CD8-positive, alpha-beta memory T cell (primary cell): ENCODE results near the gene PALD1. TPM values are rescaled to one million over a fixed set of nuclear protein-coding genes. Genes with fewer than 3 reads are reported as not detected.
A peak's percentile ranks its signal among the peaks of the same experiment; 100 is the strongest.

Source experiments
- CTCF ChIA-PET: fragments of 350-600 bp; sonication (Branson Sonifier 250); formaldehyde crosslinking; loops from one replicate; lab custom pipeline; 2021; ENCODE audit warnings: antibody characterized with exemption; lab: Charles Lee
- POLR2A ChIA-PET: fragments of 350-600 bp; sonication (Branson Sonifier 250); formaldehyde crosslinking; loops from one replicate; lab custom pipeline; 2021; ENCODE audit warnings: antibody characterized with exemption; lab: Charles Lee
- DNase-seq, 5 donors: peaks; one replicate each; pipeline versions ENCODE4 v3.0.0 to v3.0.0-alpha.2; 2020 to 2022; ENCODE audit warnings: mixed read lengths in 1 of 5
- H3K27ac ChIP-seq: one replicate; pipeline ENCODE4 v1.7.0; 2013; ENCODE audit warnings: low read depth, mild to moderate bottlenecking, low read length, moderate library complexity
- H3K27me3 ChIP-seq: 2 replicates; pipeline ENCODE4 v1.7.0; 2013; ENCODE audit warnings: low read length, mild to moderate bottlenecking; ENCODE audit not compliant: insufficient read depth, poor library complexity, severe bottlenecking
- H3K36me3 ChIP-seq: 2 replicates; pipeline ENCODE4 v1.7.0; 2013; ENCODE audit warnings: mild to moderate bottlenecking, low read length, moderate library complexity; ENCODE audit not compliant: insufficient read depth
- H3K4me1 ChIP-seq: 2 replicates; pipeline ENCODE4 v1.7.0; 2013; ENCODE audit warnings: mild to moderate bottlenecking, low read length, moderate library complexity; ENCODE audit not compliant: insufficient read depth
- H3K4me3 ChIP-seq: 2 replicates; pipeline ENCODE4 v1.7.0; 2013; ENCODE audit warnings: mild to moderate bottlenecking, low read length
- H3K9me3 ChIP-seq: 2 replicates; pipeline ENCODE4 v1.7.0; 2013; ENCODE audit warnings: mild to moderate bottlenecking, low read length
- H3K27ac Mint-ChIP-seq, 8 donors: one replicate each; pipeline ENCODE4 v1.8.0; 2020 to 2021; ENCODE audit warnings: mixed read lengths in 8 of 8, mild to moderate bottlenecking in 6 of 8, inconsistent platforms in 3 of 8, moderate library complexity in 3 of 8
- H3K27me3 Mint-ChIP-seq, 2 donors: one replicate each; pipeline ENCODE4 v1.8.0; 2020 to 2021; ENCODE audit warnings: mixed read lengths in 2 of 2, mild to moderate bottlenecking in 1 of 2, moderate library complexity in 1 of 2
- H3K36me3 Mint-ChIP-seq, 3 donors: one replicate each; pipeline ENCODE4 v1.8.0; 2020 to 2021; ENCODE audit warnings: mixed read lengths in 3 of 3, inconsistent platforms in 1 of 3, mild to moderate bottlenecking in 1 of 3
- H3K4me1 Mint-ChIP-seq, 3 donors: one replicate each; pipeline ENCODE4 v1.8.0; 2020 to 2021; ENCODE audit warnings: mixed read lengths in 3 of 3, inconsistent platforms in 1 of 3, mild to moderate bottlenecking in 1 of 3
- H3K4me3 Mint-ChIP-seq, 7 donors: one replicate each; pipeline ENCODE4 v1.8.0; 2020 to 2021; ENCODE audit warnings: mixed read lengths in 7 of 7, mild to moderate bottlenecking in 6 of 7, moderate library complexity in 4 of 7, inconsistent platforms in 2 of 7
- H3K9me3 Mint-ChIP-seq, 5 donors: one replicate each; pipeline ENCODE4 v1.8.0; 2020 to 2022; ENCODE audit warnings: mixed read lengths in 5 of 5, mild to moderate bottlenecking in 3 of 5, moderate library complexity in 2 of 5, inconsistent platforms in 1 of 5
- polyA plus RNA-seq: library from polyadenylated mRNA; unstranded; fragments of 300-500 nt; fragmentation: Illumina TruSeq; gene quantifications from one replicate; pipeline ENCODE4 v1.2.3, GENCODE V29; 2021
- total RNA-seq, 2 experiments: library from RNA; stranded (reverse); gene quantifications; one replicate each; pipeline ENCODE4 v1.2.3, GENCODE V29; 2021

PALD1 gene
- total and polyA plus RNA-seq, 3 experiments from 2014 or later, result 0.20 to 0.29 TPM; not detected in 1

DNA sequence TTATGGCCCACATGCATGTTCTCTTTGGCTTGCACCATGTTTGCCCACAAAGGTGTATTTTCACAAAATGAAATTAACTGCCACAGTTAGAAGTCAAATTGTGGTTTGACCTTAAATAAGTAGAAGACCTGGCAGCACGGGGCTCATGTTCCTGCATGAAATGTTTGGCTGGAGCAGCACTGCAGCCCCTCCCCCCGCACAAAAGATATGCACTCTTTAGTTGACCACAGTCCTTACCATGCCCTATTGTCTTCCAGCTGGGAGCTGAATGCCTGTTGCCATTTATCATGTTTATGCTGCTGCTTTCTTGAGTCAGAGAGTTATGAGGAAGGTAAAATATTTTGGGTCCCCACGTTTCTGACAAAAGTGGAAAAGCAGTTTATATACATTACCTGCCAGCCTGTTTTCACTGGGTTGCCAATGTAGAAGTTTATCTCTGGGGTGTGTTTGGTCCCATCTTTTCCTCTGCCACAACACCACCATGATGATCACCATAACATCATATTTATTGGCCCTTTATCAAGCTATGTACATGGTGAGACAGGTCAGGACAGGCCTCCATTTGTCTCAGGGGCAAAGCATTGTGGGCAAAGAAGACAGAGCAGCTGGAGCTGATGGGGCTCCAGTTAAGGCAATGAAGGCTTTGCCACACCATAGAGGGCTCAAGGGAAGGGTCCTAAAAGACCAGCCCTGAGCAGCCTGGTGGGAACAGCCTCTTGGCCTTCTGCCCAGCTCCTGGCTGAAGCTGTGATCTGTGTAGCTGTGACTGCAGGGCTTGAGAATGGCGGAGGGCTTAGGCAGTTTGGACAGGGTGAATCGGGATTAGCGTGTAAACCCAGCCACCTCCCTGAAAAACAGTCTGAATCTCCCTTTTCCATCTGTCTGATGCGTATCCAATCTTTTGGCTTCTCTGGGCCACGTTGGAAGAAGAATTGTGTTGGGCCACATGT is 118.6 kb downstream of the PALD1 start:
- POLR2A ChIA-PET, result interaction anchor here (1.0 kb wide), 1 partner anchor 15 kb away, joined by 3 read pairs; no protein-coding TSS in a partner anchor
- Mint-ChIP-seq H3K4me3 (peak overlapping the region; percentile 61 to 100 (median 71)), H3K4me1 (peaks cover 65 to 96% (median 71%) of the 10 kb centered on the region in 3 donors), H3K36me3 (peaks cover 21 to 62% (median 41%) of the 10 kb centered on the region in 3 donors), H3K9me3 (no peaks in the 10 kb centered on the region), H3K27me3 (peaks cover 0 to 1% of the 10 kb centered on the region in 2 donors), H3K27ac (peak overlapping the region; percentile 29 to 94 (median 74))
- DNase-seq, result no peak
- Histone ChIP-seq H3K4me3 (no peak overlapping the region), H3K9me3 (no peaks in the 10 kb centered on the region), H3K4me1 (peaks cover 65% of the 10 kb centered on the region), H3K27me3 (no peaks in the 10 kb centered on the region), H3K27ac (no peak overlapping the region), H3K36me3 (peaks cover 28% of the 10 kb centered on the region)
- CTCF ChIA-PET, result interaction anchor here (0.7 to 1.4 kb wide), 3 partner anchors 15 to 47 kb away, joined by 3 to 6 read pairs (median 3); no protein-coding TSS in a partner anchor

DNA sequence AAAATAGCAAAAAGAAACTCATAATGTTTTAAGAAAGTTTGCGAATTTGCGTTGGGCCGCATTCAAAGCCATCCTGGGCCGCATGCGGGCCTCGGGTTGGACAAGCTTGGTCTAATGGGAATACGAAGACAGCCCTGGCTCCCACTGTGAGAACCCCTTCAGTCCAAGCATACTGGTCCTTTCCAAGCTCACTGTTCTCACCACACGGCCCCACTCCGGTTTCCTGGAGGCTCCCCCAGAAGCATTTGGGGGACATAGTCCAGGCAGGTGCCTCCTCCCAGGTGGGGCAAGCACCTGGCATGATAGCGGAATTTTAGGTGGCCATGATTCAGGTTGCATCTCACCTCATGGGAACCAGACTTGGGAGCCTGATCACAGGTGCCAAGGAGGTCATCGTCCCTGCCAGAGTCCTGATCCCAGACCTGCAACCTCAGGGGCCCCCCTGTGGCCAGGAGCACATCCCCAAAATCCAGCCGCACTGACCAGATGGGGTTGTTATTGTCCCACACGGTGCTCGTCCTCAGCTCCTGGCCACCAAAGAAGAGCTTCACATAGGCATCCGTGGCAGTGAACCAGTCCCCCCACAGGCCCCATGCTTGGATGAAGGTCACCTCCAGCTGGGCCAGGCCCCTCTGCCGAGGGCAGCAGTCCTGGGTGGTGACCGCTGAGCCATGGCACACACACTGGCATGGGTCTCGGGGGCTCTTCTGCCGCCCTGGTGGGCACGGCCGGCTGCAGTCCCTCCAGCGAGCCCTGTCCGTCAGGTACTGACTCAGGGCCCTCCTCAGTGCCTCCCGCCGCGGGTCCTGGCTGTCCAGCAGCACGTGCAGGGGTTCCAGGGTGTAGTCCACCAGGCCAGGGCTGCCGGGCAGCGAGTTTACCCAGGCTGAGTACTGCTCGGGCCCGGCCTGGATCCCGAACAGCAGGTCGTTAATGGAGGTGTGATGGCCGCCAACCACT is 119.6 kb downstream of the PALD1 start:
- peaks cover 0 to 1% of the 10 kb centered on the region in 2 donors for H3K27me3 Mint-ChIP-seq
- peaks cover 21 to 64% (median 45%) of the 10 kb centered on the region in 3 donors for H3K36me3 Mint-ChIP-seq
- POLR2A ChIA-PET, result interaction anchor here (1.0 kb wide), 1 partner anchor 16 kb away, joined by 3 read pairs; no protein-coding TSS in a partner anchor

DNA sequence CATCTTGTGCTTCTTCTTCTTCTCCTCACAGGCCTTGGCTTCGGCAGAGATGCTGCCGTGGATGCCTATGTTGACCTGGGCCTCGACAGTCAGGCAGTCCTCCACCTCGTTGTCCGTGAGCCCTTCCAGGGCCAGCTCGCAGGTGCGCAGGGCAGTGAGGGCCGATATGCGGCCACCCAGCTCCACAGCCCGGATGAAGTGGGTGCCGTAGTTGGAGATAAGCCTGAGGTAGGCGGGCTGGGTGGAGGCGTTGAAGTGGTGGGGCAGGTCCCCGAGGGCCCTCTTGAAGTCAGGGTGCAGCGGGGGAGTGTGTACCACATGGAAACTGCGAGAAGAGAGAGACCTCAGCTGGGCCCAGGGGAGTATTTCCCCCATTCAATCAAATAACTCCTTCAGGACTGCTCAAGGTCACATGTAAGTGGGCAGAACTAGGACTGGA is 120.3 kb downstream of the PALD1 start:
- Mint-ChIP-seq H3K4me1 (peaks cover 72 to 95% (median 74%) of the 10 kb centered on the region in 3 donors), H3K36me3 (peaks cover 21 to 64% (median 45%) of the 10 kb centered on the region in 3 donors), H3K27me3 (peaks cover 0 to 1% of the 10 kb centered on the region in 2 donors), H3K27ac (peak overlapping the region; percentile 23 to 94 (median 79)), H3K4me3 (peak overlapping the region; percentile 62 to 100 (median 99)), H3K9me3 (peaks cover 0 to 3% (median 0%) of the 10 kb centered on the region in 5 donors)
- Histone ChIP-seq H3K4me1 (peaks cover 78% of the 10 kb centered on the region), H3K27me3 (no peaks in the 10 kb centered on the region), H3K9me3 (no peaks in the 10 kb centered on the region), H3K27ac (peak overlapping the region; percentile 3), H3K4me3 (no peak overlapping the region), H3K36me3 (peaks cover 28% of the 10 kb centered on the region)
- no peak for DNase-seq
- POLR2A ChIA-PET, result no interaction called here
- CTCF ChIA-PET, result interaction anchor here (1.0 kb wide), 1 partner anchor 50 kb away, joined by 4 read pairs; no protein-coding TSS in a partner anchor

More for the DNA sequence above, 119.6 kb downstream of the PALD1 start:
- Histone ChIP-seq H3K4me3 (no peak overlapping the region), H3K36me3 (peaks cover 28% of the 10 kb centered on the region), H3K27me3 (no peaks in the 10 kb centered on the region), H3K4me1 (peaks cover 71% of the 10 kb centered on the region), H3K27ac (peak overlapping the region; percentile 3), H3K9me3 (no peaks in the 10 kb centered on the region)
- peak overlapping the region in 6 of 8 donors; percentile 20 to 94 (median 74) for H3K27ac Mint-ChIP-seq
- peaks cover 65 to 95% (median 71%) of the 10 kb centered on the region in 3 donors for H3K4me1 Mint-ChIP-seq
- no peak for DNase-seq
- H3K9me3 Mint-ChIP-seq, result peaks cover 0 to 3% (median 0%) of the 10 kb centered on the region in 5 donors
- CTCF ChIA-PET, result interaction anchor here (0.8 to 1.4 kb wide), 3 partner anchors 16 to 49 kb away, joined by 3 to 6 read pairs (median 4); no protein-coding TSS in a partner anchor
- peak overlapping the region; percentile 64 to 100 (median 99) for H3K4me3 Mint-ChIP-seq

DNA sequence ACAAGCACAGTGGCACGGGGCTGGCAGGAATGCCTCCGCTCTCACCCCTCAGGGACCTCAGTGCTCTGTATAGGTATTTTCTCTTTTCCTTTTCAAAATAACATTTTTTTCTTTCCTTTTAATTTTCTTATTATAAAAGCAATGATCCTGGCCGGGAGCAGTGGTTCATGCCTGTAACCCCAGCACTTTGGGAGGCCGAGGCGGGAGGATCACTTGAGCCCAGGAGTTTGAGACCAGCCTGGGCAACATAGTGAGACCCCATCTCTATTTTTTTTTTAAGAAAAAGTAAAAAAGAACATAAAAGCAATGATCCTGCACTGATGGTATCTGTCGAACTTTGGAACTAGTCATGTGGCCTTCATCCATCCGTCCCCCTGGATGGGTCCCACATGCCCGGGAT is 120.8 kb downstream of the PALD1 start:
- peaks cover 0 to 1% of the 10 kb centered on the region in 2 donors for H3K27me3 Mint-ChIP-seq
- peak overlapping the region; percentile 67 to 97 (median 89) for H3K27ac Mint-ChIP-seq
- peak overlapping the region; percentile 94 to 100 (median 99) for H3K4me3 Mint-ChIP-seq
- ChIA-PET CTCF (interaction anchor here (1.0 kb wide), 1 partner anchor 50 kb away, joined by 4 read pairs; no protein-coding TSS in a partner anchor), POLR2A (no interaction called here)
- no peak for DNase-seq
- Histone ChIP-seq H3K4me3 (peak overlapping the region; percentile 66), H3K27me3 (no peaks in the 10 kb centered on the region), H3K9me3 (no peaks in the 10 kb centered on the region), H3K36me3 (peaks cover 28% of the 10 kb centered on the region), H3K27ac (peak overlapping the region; percentile 30), H3K4me1 (peaks cover 82% of the 10 kb centered on the region)
- H3K4me1 Mint-ChIP-seq, result peaks cover 74 to 95% (median 77%) of the 10 kb centered on the region in 3 donors
- H3K36me3 Mint-ChIP-seq, result peaks cover 21 to 64% (median 45%) of the 10 kb centered on the region in 3 donors
- H3K9me3 Mint-ChIP-seq, result peaks cover 0 to 3% (median 0%) of the 10 kb centered on the region in 5 donors

DNA sequence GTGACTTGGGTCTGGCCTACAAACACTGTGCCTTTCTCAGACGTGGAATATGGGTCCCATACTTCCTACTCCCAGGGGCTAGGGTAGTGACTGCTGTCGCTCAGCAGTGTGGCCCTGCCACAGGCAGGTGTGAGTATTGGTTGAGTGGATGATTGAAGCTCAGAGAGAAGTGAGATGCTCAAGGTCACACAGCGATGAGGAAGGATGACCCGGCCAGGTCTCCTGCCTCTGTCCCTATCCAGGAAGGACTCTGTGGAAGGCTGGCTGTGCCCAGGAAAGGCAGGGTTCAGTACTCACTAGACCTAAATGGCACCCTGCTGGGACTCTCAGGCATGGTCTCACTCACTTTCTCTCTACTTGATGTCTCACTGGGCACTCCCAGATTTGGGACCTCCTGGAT is 121.2 kb downstream of the PALD1 start:
- Mint-ChIP-seq H3K4me1 (peaks cover 72 to 93% (median 74%) of the 10 kb centered on the region in 3 donors), H3K27me3 (peaks cover 0 to 1% of the 10 kb centered on the region in 2 donors), H3K36me3 (peaks cover 21 to 64% (median 45%) of the 10 kb centered on the region in 3 donors), H3K27ac (peak overlapping the region; percentile 60 to 97 (median 86)), H3K9me3 (peaks cover 0 to 3% (median 0%) of the 10 kb centered on the region in 5 donors), H3K4me3 (peak overlapping the region; percentile 94 to 100 (median 99))
- H3K27me3 ChIP-seq, result no peaks in the 10 kb centered on the region
- peak overlapping the region; percentile 30 for H3K27ac ChIP-seq
- H3K4me1 ChIP-seq, result peaks cover 80% of the 10 kb centered on the region
- peak overlapping the region; percentile 66 for H3K4me3 ChIP-seq
- CTCF ChIA-PET, result interaction anchor here (1.6 kb wide), 1 partner anchor 40 kb away, joined by 4 read pairs; no protein-coding TSS in a partner anchor
- DNase-seq, result no peak
- peaks cover 28% of the 10 kb centered on the region for H3K36me3 ChIP-seq
- POLR2A ChIA-PET, result no interaction called here
- no peaks in the 10 kb centered on the region for H3K9me3 ChIP-seq

DNA sequence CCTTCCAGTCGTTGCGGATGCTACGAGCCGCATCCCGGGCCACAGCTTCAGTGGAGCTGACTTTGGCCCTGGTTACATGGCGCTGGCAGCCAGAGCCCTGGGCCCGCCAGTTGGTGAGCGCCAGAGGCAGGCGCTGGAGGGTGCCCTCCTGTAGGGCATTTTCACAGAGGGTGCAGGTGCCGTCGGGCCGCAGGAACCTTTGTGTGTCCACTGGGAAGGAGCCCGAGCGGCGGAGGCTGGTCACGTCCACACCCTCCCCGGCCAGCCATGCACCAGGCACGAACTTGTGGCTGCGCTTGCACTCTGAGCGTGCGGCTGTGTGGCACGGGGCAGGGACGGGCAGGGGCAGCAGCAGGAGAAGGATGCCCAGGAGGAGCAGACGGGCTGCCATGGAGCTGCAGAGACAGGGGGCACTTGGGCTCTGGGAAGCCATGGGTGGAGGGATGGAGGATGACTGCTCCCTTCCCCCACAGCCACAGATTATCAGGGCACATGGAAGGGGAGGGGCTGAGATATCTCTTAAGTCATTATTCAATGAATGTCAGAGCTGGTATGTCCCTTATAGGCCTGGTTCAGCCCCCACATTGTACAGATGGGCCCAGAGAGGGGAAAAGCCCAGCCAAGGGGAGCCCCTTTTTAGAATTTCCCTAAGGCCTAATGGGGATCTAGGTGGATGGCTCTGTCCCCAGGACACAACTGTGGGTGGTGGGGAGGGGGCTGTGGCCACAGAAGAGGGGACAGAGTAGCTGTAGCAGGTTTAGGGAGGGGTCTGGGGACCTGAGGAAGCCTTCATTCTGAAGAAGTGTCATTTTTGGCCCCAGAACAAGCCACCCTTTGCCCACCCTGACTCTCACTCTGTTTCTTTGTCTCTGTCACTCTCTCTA is 122.2 kb downstream of the PALD1 start:
- peak overlapping the region; percentile 30 for H3K27ac ChIP-seq
- DNase-seq, result no peak
- peak overlapping the region; percentile 86 to 98 (median 97) for H3K27ac Mint-ChIP-seq
- peaks cover 18 to 61% (median 41%) of the 10 kb centered on the region in 3 donors for H3K36me3 Mint-ChIP-seq
- peaks cover 73% of the 10 kb centered on the region for H3K4me1 ChIP-seq
- peaks cover 28% of the 10 kb centered on the region for H3K36me3 ChIP-seq
- H3K4me3 Mint-ChIP-seq, result peak overlapping the region; percentile 94 to 100 (median 99)
- H3K4me1 Mint-ChIP-seq, result peaks cover 68 to 86% (median 68%) of the 10 kb centered on the region in 3 donors
- H3K9me3 Mint-ChIP-seq, result peaks cover 0 to 3% (median 0%) of the 10 kb centered on the region in 5 donors
- ChIA-PET POLR2A (interaction anchor here (1.9 to 2.2 kb wide), 2 partner anchors 10 to 16 kb away, joined by 6 to 9 read pairs; no protein-coding TSS in a partner anchor), CTCF (interaction anchor here (1.6 kb wide), 1 partner anchor 41 kb away, joined by 4 read pairs; no protein-coding TSS in a partner anchor)
- peak overlapping the region; percentile 66 for H3K4me3 ChIP-seq
- H3K27me3 Mint-ChIP-seq, result no peaks in the 10 kb centered on the region
- no peaks in the 10 kb centered on the region for H3K9me3 ChIP-seq
- no peaks in the 10 kb centered on the region for H3K27me3 ChIP-seq
